NK-92 (cell line): ENCODE results near the gene NUDT1.

Experiments used
- DNase-seq: peaks from one replicate; lab custom pipeline; 2025; ENCODE audit not compliant: unreplicated experiment; lab: John Stamatoyannopoulos, UW

NUDT1 gene

DNA sequence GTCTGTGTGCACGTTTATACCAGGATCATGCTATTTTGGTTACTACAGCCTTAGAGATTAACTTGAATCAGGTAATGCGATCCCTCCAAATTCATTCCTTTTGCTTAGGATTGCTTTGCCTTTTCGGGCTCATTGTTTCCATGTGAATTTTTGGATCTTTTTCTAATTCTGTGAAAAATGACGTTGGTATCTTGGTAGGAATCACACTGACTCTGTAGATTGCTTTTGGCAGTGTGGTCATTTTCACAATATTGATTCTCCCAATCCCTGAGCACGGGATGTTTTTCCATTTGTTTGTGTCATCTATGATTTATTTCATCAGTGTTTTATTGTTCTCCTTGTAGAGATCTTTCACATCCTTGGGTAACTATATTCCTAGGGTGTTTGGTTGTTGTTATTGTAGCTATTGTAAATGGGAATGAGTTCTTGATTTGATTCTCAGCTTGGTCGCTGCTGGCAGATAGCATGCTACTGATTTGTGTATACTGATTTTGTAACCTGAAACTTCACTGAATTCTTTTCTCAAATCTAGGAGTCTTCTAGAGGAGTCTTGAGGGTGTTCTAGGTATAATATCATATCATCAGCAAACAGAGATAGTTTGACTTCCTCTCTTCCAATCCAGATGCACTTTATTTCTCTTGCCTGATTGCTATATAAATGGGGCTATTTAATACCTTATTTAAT lies 54.1 kb downstream of the NUDT1 start:
- no peak for DNase-seq

DNA sequence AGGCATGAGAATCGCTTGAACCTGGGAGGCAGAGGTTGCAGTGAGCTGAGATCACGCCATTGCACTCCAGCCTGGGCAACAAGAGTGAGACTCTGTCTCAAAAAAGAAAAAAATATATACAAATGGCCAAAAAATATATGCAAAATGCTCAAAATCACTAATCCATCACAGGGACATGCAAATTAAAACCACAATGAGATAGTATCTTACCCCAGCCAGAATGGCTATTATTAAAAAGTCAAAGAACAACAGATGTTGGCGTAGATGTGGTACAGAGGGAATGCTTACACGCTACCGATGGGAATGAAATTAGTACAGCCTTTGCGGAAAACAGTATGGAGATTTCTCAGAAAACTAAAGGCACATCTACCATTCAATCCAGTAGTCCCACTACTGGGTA lies 54.8 kb downstream of the NUDT1 start:
- no peak for DNase-seq

DNA sequence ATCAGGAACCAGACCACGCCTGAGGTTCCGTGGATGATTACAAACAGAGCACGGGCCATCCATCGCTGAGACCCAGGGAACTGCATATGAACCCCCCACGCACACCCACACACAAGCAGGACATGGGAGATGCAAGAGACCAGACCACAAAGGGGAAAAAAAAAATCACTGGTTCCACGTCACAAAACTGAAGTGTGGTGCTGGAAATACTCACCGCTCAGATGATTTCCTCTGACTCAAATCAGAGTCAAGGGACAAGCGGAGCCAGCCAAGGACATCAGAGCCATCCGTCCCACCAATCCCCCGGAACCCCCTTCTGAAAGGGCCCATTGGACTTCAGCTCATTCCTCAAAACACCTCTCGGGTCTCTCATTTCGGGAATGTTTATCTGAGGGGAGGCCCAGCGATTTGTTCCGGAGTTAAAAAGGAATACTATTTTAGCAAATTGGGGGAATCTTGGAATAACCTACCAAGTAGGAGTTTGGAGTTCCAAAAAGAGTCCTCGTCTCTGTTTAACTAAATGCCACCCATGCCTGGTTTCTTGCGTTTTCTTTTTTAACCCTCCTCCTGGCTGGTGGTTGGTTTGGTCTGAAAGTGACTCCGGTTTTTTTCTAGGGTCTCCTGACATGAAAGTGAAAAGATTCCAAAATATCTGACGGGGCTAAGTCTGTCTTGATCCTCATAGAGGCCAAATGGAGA lies 57.3 kb downstream of the NUDT1 start:
- DNase-seq = no peak

DNA sequence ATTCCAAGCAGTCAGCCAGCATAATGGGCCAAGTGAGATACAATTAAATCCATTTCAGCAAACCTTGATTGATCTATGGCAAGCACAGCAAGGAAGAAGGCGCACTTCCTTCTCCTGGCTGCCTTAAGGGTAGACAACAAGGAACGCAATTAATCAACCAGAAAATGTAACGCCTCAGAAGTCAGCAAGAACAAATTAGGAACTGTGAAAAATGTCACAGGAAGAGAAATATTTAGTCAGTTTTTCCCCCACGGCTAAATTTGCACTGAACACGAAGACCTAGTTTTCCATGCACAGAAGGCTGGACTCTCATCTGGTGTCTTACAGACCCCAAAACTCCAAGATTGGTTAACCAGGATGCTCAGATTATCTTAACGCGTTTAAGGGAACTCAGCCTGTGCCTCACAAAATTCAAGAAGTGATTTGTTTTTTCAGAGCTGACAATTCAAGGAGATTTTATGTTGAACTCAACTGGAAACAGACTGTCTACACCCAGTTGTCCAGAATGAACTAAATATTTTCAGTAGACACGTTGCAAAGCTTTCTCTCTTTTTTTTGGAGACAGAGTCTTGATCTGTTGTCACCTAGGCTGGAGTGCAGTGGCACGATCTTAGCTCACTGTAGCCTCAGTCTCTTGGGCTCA lies 58.0 kb downstream of the NUDT1 start:
- no peak for DNase-seq
